ENCODE results near the gene DCHS1.

DCHS1 gene

GRCh38 chr11:6670202-6670830, 14.7 kb upstream of the DCHS1 start:
- DNase-seq: no peak

GRCh38 chr11:6667733-6668374, 12.2 kb upstream of the DCHS1 start:
- DNase-seq: peak; percentile 16

GRCh38 chr11:6666302-6667183, 10.9 kb upstream of the DCHS1 start:
- no peak for DNase-seq

- no peak for DNase-seq
Measured at GRCh38 chr11:6664551-6664950, 8.9 kb upstream of the DCHS1 start.

- DNase-seq: no peak
Measured at GRCh38 chr11:6663794-6664469, 8.3 kb upstream of the DCHS1 start.

- DNase-seq: no peak
Measured at GRCh38 chr11:6660712-6661111, 5.1 kb upstream of the DCHS1 start.

GRCh38 chr11:6658647-6659046, 3.0 kb upstream of the DCHS1 start:
- no peak for DNase-seq

- DNase-seq: no peak
Measured at GRCh38 chr11:6657346-6657745, 1.7 kb upstream of the DCHS1 start.

- peak; percentile 39 for DNase-seq
Measured at GRCh38 chr11:6656936-6657335, 1.3 kb upstream of the DCHS1 start.

GRCh38 chr11:6656584-6656915, 941 bp upstream of the DCHS1 start:
- DNase-seq: no peak

- DNase-seq: peak; percentile 82
Measured at GRCh38 chr11:6655020-6655789, 404 bp downstream of the DCHS1 start.

GRCh38 chr11:6654281-6655019, 1.2 kb downstream of the DCHS1 start:
- DNase-seq: peak; percentile 24

- peak; percentile 3 for DNase-seq
Measured at GRCh38 chr11:6653656-6654055, 2.0 kb downstream of the DCHS1 start.

- no peak for DNase-seq
Measured at GRCh38 chr11:6653097-6653496, 2.5 kb downstream of the DCHS1 start.

GRCh38 chr11:6652182-6652581, 3.4 kb downstream of the DCHS1 start:
- DNase-seq: no peak

- DNase-seq: no peak
Measured at GRCh38 chr11:6650980-6651379, 4.6 kb downstream of the DCHS1 start.

GRCh38 chr11:6650104-6650503, 5.5 kb downstream of the DCHS1 start:
- no peak for DNase-seq

- no peak for DNase-seq
Measured at GRCh38 chr11:6648501-6648900, 7.1 kb downstream of the DCHS1 start.

- no peak for DNase-seq
Measured at GRCh38 chr11:6647836-6648235, 7.8 kb downstream of the DCHS1 start.

GRCh38 chr11:6646918-6647679, 8.5 kb downstream of the DCHS1 start:
- DNase-seq: peak; percentile 49

- peak; percentile 89 for DNase-seq
Measured at GRCh38 chr11:6646576-6646917, 9.1 kb downstream of the DCHS1 start.

Measured in eye (tissue), 1 donor.